K562 (cell line): ENCODE results near the gene ONECUT1. TPM values are rescaled to one million over a fixed set of nuclear protein-coding genes. Genes with fewer than 3 reads are reported as not detected.

Experiments
- ATAC-seq: fragments of 200-7000 bp; cut with Tn5 transposase; 3 replicates; pipeline ENCODE4 v1.9.1; 2020; ENCODE audit warnings: moderate library complexity
- BruUV-seq: library from RNA; stranded (reverse); fragments of 400-500 nt; replicated peaks from 2 replicates; lab custom pipeline; 2021; lab: Mats Ljungman, UMichigan
- CTCF ChIA-PET: fragments of 300-600 bp; formaldehyde crosslinking; extraction: SDS; loops from one replicate; lab custom pipeline; 2021; ENCODE audit warnings: low intra/inter-chr PET ratio; lab: Yijun Ruan, JAX
- POLR2A ChIA-PET: fragments of 300-600, 350-650 bp; sonication (Branson Sonifier 250); formaldehyde crosslinking; extraction: SDS; loops from one replicate; lab custom pipeline; 2021; ENCODE audit warnings: antibody characterized with exemption, inconsistent platforms; lab: Yijun Ruan, JAX
- DNase-seq, 4 experiments: peaks; one replicate each; pipeline versions ENCODE4 v3.0.0 to v3.0.0-alpha.2; 2011 to 2018; ENCODE audit warnings: low spot score in 3 of 4, mixed read lengths in 3 of 4; ENCODE audit errors: extremely low read depth in 1 of 4
- FAIRE-seq: peaks from 2 replicates; lab custom pipeline; 2011; peaks lifted over from hg19 to GRCh38; lab: Jason Lieb, UNC
- H2AFZ ChIP-seq: 2 replicates; pipeline ENCODE4 v1.6.0; 2011; ENCODE audit warnings: low read depth, low read length, control low read depth, inconsistent platforms
- H3K27ac ChIP-seq: fragments of 200-600 bp; 3 replicates; pipeline ENCODE4 v1.8.0; 2011; ENCODE audit warnings: low read depth, mild to moderate bottlenecking, control low read depth, inconsistent platforms, low read length, moderate library complexity, mixed read lengths; ENCODE audit errors: extremely low read depth
- H3K27me3 ChIP-seq, 2 experiments: fragments of 300-600 bp in 1 of 2; 2 replicates in 1 of 2; 3 replicates in 1 of 2; pipeline versions ENCODE4 v1.6.0 to v1.8.0; 2011; ENCODE audit warnings: inconsistent platforms in 2 of 2, low read length in 2 of 2, mild to moderate bottlenecking in 1 of 2, mixed read lengths in 1 of 2, moderate library complexity in 1 of 2; ENCODE audit not compliant: control insufficient read depth in 2 of 2, insufficient read depth in 2 of 2
- H3K36me3 ChIP-seq: fragments of 300-600 bp; 3 replicates; pipeline ENCODE4 v1.8.0; 2011; ENCODE audit warnings: mild to moderate bottlenecking, low read length, inconsistent platforms; ENCODE audit not compliant: control insufficient read depth, insufficient read depth
- H3K4me1 ChIP-seq, 2 experiments: fragments of 200-600 bp in 1 of 2; replicated peaks in 1 of 2; 2 replicates in 1 of 2; 3 replicates in 1 of 2; pipeline versions ENCODE4 v1.5.1 to v1.8.0; 2011; ENCODE audit warnings: inconsistent platforms in 2 of 2, low read length in 2 of 2, mild to moderate bottlenecking in 1 of 2, mixed read lengths in 1 of 2, moderate library complexity in 1 of 2; ENCODE audit not compliant: control insufficient read depth in 2 of 2, insufficient read depth in 2 of 2
- H3K4me2 ChIP-seq: 2 replicates; pipeline ENCODE4 v1.6.1; 2011; ENCODE audit warnings: low read length, control low read depth, inconsistent platforms, mixed read lengths; ENCODE audit not compliant: insufficient read depth
- H3K4me3 ChIP-seq: fragments of 200-600 bp; sonication (generic), shearing (Covaris generic); 2 replicates; pipeline ENCODE4 v1.5.1; 2016; ENCODE audit warnings: control low read depth, inconsistent platforms
- H3K79me2 ChIP-seq: fragments of 200-600 bp; 3 replicates; pipeline ENCODE4 v1.8.0; 2011; ENCODE audit warnings: low read length, inconsistent platforms; ENCODE audit not compliant: control insufficient read depth, insufficient read depth
- H3K9ac ChIP-seq, 2 experiments: 2 replicates each; pipeline versions ENCODE4 v1.6.0 to v1.6.1; 2011; ENCODE audit warnings: low read depth in 2 of 2, low read length in 2 of 2, control low read depth in 1 of 2, inconsistent platforms in 1 of 2, mild to moderate bottlenecking in 1 of 2, mixed read lengths in 1 of 2; ENCODE audit not compliant: insufficient read depth in 1 of 2
- H3K9me1 ChIP-seq: one replicate; pipeline ENCODE4 v1.6.0; 2011; ENCODE audit warnings: inconsistent platforms, mild to moderate bottlenecking, low read length, moderate library complexity; ENCODE audit not compliant: control insufficient read depth, insufficient read depth
- H3K9me3 ChIP-seq: replicated peaks from 2 replicates; pipeline ENCODE4 v1.5.1; 2011; ENCODE audit warnings: low read depth, low read length, inconsistent platforms; ENCODE audit not compliant: control insufficient read depth, insufficient read depth
- H4K20me1 ChIP-seq: replicated peaks from 2 replicates; pipeline ENCODE4 v1.6.1; 2011; ENCODE audit warnings: low read length, inconsistent platforms, mixed read lengths; ENCODE audit not compliant: control insufficient read depth, insufficient read depth
- CREB3L1 ChIP-seq: fragments of 450-650 bp; IDR thresholded peaks from 2 replicates; pipeline ENCODE4 v1.6.1; 2014; ENCODE audit warnings: low read depth, mild to moderate bottlenecking, moderate library complexity, borderline replicate concordance
- EZH2 ChIP-seq: IDR thresholded peaks from 2 replicates; pipeline ENCODE4 v1.6.1; 2012; ENCODE audit warnings: low read depth, mild to moderate bottlenecking, inconsistent platforms, low read length, borderline replicate concordance
- IRF2 ChIP-seq: sonication (generic); formaldehyde crosslinking; IDR thresholded peaks from 2 replicates; pipeline ENCODE4 v1.8.1; 2022; ENCODE audit warnings: mild to moderate bottlenecking, missing genetic modification reagents
- MED1 ChIP-seq: sonication (generic); formaldehyde crosslinking; IDR thresholded peaks from 2 replicates; pipeline ENCODE4 v1.8.1; 2023; ENCODE audit warnings: missing genetic modification reagents, borderline replicate concordance
- SRSF3 ChIP-seq: fragments of 200-400 bp; formaldehyde crosslinking; IDR thresholded peaks from 2 replicates; pipeline ENCODE4 v1.6.1; 2016; ENCODE audit warnings: mild to moderate bottlenecking, low read length, moderate library complexity; ENCODE audit not compliant: insufficient read depth
- ZBED1 ChIP-seq: IDR thresholded peaks from 2 replicates; pipeline ENCODE4 v1.6.1; 2014
- ZZZ3 ChIP-seq: fragments of 450-650 bp; IDR thresholded peaks from 2 replicates; pipeline ENCODE4 v1.6.1; 2016; ENCODE audit warnings: antibody characterized with exemption, mild to moderate bottlenecking, moderate library complexity
- WGBS: fragments of 100-300 bp; shearing (Covaris generic); methylation state at CpG from one replicate; pipeline ENCODE4 v1.1.6; 2016; ENCODE audit warnings: low coverage, mixed read lengths; ENCODE audit not compliant: insufficient coverage; ENCODE audit errors: missing lambda C conversion rate; 5-methylcytosine and 5-hydroxymethylcytosine counted together
- in situ Hi-C: fragments of 300-500 bp; cut with MboI; formaldehyde crosslinking; loops from 4 replicates; pipeline ENCODE4 v1.15.0; 2018; ENCODE audit warnings: inconsistent platforms, mixed read lengths
- intact Hi-C: fragments of 100-400 bp; cut with micrococcal nuclease; formaldehyde crosslinking; loops from 2 replicates; pipeline ENCODE4 v1.14.2; 2022
- polyA plus RNA-seq, 8 experiments: library from polyadenylated mRNA; depleted of rRNA in 4 of 8; stranded (reverse) in 5 of 8; unstranded in 3 of 8; fragments of >200 nt; fragmentation: Nextera tagmentation in 2 of 8; fragmentation: Illumina TruSeq in 1 of 8; extraction: Ambion mirVana in 2 of 8; extraction: Trizol in 1 of 8; gene quantifications; 2 replicates each; pipeline versions ENCODE4 v1.2.1 to v1.2.3, GENCODE V29; 2011 to 2014; ENCODE audit warnings: inconsistent platforms in 1 of 8, missing spikeins in 1 of 8
- total RNA-seq, 7 experiments: library from RNA; depleted of rRNA in 6 of 7; stranded (reverse); fragments of >200 nt in 6 of 7; fragmentation: Illumina TruSeq in 2 of 7; extraction: Trizol in 2 of 7; gene quantifications; 2 replicates each; pipeline versions ENCODE4 v1.2.1 to v1.2.3, GENCODE V29; 2011 to 2021; ENCODE audit warnings: low replicate concordance in 1 of 7
- TF ChIP-seq, protein P1 (sequence below): sonication (generic); formaldehyde crosslinking; IDR thresholded peaks from 2 replicates; pipeline ENCODE4 v1.8.0; 2022; ENCODE audit warnings: mild to moderate bottlenecking, missing genetic modification reagents

ONECUT1 gene
- total and polyA plus RNA-seq, 9 of the 15 experiments (the other 6 are each of a cell fraction or from before 2014, with no cell fraction given) = not detected

DNA sequence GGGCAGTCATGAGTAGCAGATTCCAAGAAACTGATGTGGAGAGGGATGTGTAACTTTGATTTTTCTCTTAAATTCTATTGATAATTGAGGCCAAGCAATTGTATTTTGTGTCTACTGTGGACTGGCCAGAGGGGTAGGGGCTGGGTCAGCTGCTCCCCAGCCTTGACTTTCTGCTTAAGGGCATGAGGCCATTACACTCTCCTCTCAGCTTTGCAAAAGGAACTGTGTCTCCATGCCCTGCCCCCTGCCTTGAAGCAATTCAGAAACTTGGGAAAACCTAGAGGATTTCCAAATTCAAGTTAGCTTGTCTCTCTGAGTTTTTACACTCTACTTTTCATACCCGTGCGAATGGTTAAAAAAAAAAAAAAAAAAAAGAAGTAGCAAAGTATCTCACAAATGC lies 38.6 kb downstream of the ONECUT1 start:
- Histone ChIP-seq H3K27ac (no peak overlapping the region), H3K27me3 (0 out of 5 replicates have a peak, but pooled peaks cover 0 to 7% of the 10 kb centered on the region in 2 experiments), H2AFZ (no peak overlapping the region), H3K4me2 (no peak overlapping the region), H3K4me3 (no peak overlapping the region), H3K9ac (no peak overlapping the region), H3K36me3 (no peaks in the 10 kb centered on the region), H4K20me1 (no peaks in the 10 kb centered on the region), H3K9me3 (no peaks in the 10 kb centered on the region), H3K79me2 (no peaks in the 10 kb centered on the region), H3K4me1 (no peaks in the 10 kb centered on the region), H3K9me1 (no peaks in the 10 kb centered on the region)
- no TSS peak for BruUV-seq
- in situ Hi-C loops (no loop called here), intact Hi-C loops (no loop called here)
- DNase-seq (no peak), FAIRE-seq (no peak), ATAC-seq (no peak)
- POLR2A ChIA-PET = no interaction called here
- CTCF ChIA-PET = no interaction called here
- WGBS = no CpG with 5 or more reads among the region's 2 CpGs
- TF ChIP-seq ZBED1 = no peak
- no peak for TF ChIP-seq CREB3L1
- TF ChIP-seq MED1 (CRISPR knock-in tag) = no peak
- TF ChIP-seq IRF2 (CRISPR knock-in tag) = no peak
- TF ChIP-seq ZZZ3 = no peak
- TF ChIP-seq, protein P1, sequence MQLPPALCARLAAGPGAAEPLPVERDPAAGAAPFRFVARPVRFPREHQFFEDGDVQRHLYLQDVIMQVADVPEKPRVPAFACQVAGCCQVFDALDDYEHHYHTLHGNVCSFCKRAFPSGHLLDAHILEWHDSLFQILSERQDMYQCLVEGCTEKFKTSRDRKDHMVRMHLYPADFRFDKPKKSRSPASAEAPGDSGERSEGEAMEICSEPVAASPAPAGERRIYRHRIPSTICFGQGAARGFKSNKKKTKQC (CRISPR knock-in tag) = no peak
- no peak for TF ChIP-seq EZH2
- TF ChIP-seq SRSF3 = no peak
